HG02970 (cell line): ENCODE results near the gene ATP6V1A.
"Not testable (repeated sequence)": the region's sequence is repeated elsewhere in the genome, so short reads cannot be mapped to it uniquely, and the experiment has no call there.

ENCODE experiments used
- ATAC-seq: cut with Tn5 transposase; IDR thresholded peaks from one replicate; pipeline ENCODE4 v1.9.1; 2021; ENCODE audit warnings: mild to moderate bottlenecking, moderate library complexity, moderate number of reproducible peaks; ENCODE audit not compliant: unreplicated experiment, low FRiP score

The ATP6V1A gene

GRCh38 chr3:113812854-113813253, 66.0 kb downstream of the ATP6V1A start:
- ATAC-seq: no peak

- no peak for ATAC-seq
Measured at GRCh38 chr3:113819866-113820265, 73.0 kb downstream of the ATP6V1A start.

- no peak for ATAC-seq
Measured at GRCh38 chr3:113825090-113825489, 78.3 kb downstream of the ATP6V1A start.

- no peak for ATAC-seq
Measured at GRCh38 chr3:113828600-113828999, 81.8 kb downstream of the ATP6V1A start.

- no peak for ATAC-seq
Measured at GRCh38 chr3:113829576-113830354, 82.9 kb downstream of the ATP6V1A start.

GRCh38 chr3:113831103-113831355, 84.2 kb downstream of the ATP6V1A start:
- no peak for ATAC-seq

- no peak for ATAC-seq
Measured at GRCh38 chr3:113832477-113833164, 85.8 kb downstream of the ATP6V1A start.

- no peak for ATAC-seq
Measured at GRCh38 chr3:113834983-113835382, 88.1 kb downstream of the ATP6V1A start.

GRCh38 chr3:113838631-113839209, 91.9 kb downstream of the ATP6V1A start, which contains the start of gene GRAMD1C:
Gene GRAMD1C (plus strand): TSS chr3:113838788. CDS start chr3:113838910, 122 bp downstream.
- ATAC-seq: peak; percentile 89

GRCh38 chr3:113839551-113839950, 92.7 kb downstream of the ATP6V1A start:
- ATAC-seq: no peak

GRCh38 chr3:113844622-113845222, 97.9 kb downstream of the ATP6V1A start:
- ATAC-seq: no peak

GRCh38 chr3:113847247-113847646, 100.4 kb downstream of the ATP6V1A start:
- no peak for ATAC-seq

- ATAC-seq: no peak
Measured at GRCh38 chr3:113847664-113848461, 101.0 kb downstream of the ATP6V1A start.

- ATAC-seq: not testable (repeated sequence)
Measured at GRCh38 chr3:113849071-113849470, 102.2 kb downstream of the ATP6V1A start.

- ATAC-seq: not testable (repeated sequence)
Measured at GRCh38 chr3:113849841-113850240, 103.0 kb downstream of the ATP6V1A start.

GRCh38 chr3:113850391-113850790, 103.6 kb downstream of the ATP6V1A start:
- ATAC-seq: not testable (repeated sequence)

GRCh38 chr3:113852506-113852905, 105.7 kb downstream of the ATP6V1A start:
- ATAC-seq: no peak
